MM.1S (cell line): ENCODE measurements around the gene MYBPC1.

Experiments
- CTCF ChIP-seq: fragments of 300-600 bp; sonication (generic); IDR thresholded peaks from 2 replicates; pipeline ENCODE4 v1.5.1; 2016; ENCODE audit warnings: antibody characterized with exemption, low read length, mixed read lengths
- EZH2 ChIP-seq: fragments of 300-600 bp; sonication (generic); optimal IDR thresholded peaks from 2 replicates; pipeline ENCODE3; 2017; ENCODE audit warnings: low read depth, mild to moderate bottlenecking, antibody characterized with exemption, low read length, mixed read lengths
- EZH2phosphoT487 ChIP-seq: fragments of 300-600 bp; sonication (generic); IDR thresholded peaks from 2 replicates; pipeline ENCODE4 v1.6.1; 2018; ENCODE audit warnings: antibody characterized with exemption, low read length

GRCh38 chr12:101690544-101691098 is 95.8 kb downstream of the MYBPC1 start:
- TF ChIP-seq EZH2 (no peak), CTCF (no peak), EZH2phosphoT487 (no peak)
